Left kidney (tissue), 2 donors: ENCODE results near the gene TTC13. TPM values are rescaled to one million over a fixed set of nuclear protein-coding genes. Genes with fewer than 3 reads are reported as not detected.

Experiments
- DNase-seq: peaks from one replicate; pipeline ENCODE4 v3.0.0-alpha.2; 2013
- polyA plus RNA-seq: library from polyadenylated mRNA; unstranded; fragments of 120-200 nt; gene quantifications from one replicate; pipeline ENCODE4 v1.2.1, GENCODE V29; 2013; ENCODE audit not compliant: insufficient read length

TTC13 gene
- polyA plus RNA-seq, 1 donor: 29.1 TPM

DNA sequence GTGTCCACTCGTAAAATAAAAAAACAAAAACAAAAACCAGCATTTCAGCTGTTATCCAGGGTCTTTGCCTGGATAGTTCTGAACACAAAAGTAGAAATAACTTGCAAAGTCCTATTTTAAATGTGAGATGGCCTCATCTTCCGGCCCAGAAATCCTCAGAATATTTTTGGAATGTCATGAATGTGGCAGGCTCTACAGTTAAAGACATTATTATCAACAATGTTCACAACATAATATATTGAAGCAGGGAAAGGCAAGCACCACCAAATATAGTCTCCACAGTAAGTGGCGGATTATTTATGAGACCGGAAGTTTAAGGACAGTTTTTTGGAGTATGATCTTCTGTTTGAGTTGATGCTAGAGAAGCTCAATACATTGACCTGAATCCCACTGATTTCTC lies 109.2 kb downstream of the TTC13 start:
- peak; percentile 63 for DNase-seq

DNA sequence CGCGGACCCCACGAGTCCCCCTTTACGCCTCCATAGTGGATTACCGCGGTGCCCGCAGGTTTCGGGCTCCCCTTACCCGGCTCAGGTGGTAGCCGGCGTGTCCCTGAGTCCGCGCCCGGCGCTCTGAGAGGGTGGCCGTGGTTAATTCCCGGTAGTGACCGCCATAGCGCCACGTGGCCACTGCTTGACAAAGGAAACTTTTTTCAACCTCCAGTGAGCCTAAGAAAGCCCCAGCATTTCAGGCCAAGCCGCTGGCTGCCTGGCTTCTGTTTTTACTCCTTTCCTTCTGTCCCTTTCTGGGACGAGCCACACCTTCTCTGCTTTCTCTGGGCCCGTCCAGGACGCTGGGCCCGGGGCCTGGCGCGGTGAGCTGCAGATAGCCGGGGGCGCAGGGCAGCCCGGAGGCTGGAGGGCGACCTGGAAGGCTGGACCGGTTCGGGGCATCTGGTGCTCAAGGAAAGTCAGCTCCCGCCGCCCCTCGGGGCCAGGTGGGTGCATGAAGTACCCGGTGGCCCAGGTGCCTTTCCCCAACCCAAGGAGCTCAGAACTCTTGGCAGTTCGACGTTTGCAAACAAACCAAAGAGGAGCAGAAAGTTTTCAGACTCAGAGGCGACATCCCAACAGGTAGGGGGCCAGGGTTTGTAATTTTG lies 109.8 kb downstream of the TTC13 start:
- DNase-seq: peak; percentile 66

GRCh38 chr1:230867903-230868735 lies 110.5 kb downstream of the TTC13 start, which contains the start of gene C1orf198:
Gene C1orf198 (minus strand): TSS chr1:230868521. CDS start chr1:230868512, 9 bp downstream.
- DNase-seq: peak; percentile 67

DNA sequence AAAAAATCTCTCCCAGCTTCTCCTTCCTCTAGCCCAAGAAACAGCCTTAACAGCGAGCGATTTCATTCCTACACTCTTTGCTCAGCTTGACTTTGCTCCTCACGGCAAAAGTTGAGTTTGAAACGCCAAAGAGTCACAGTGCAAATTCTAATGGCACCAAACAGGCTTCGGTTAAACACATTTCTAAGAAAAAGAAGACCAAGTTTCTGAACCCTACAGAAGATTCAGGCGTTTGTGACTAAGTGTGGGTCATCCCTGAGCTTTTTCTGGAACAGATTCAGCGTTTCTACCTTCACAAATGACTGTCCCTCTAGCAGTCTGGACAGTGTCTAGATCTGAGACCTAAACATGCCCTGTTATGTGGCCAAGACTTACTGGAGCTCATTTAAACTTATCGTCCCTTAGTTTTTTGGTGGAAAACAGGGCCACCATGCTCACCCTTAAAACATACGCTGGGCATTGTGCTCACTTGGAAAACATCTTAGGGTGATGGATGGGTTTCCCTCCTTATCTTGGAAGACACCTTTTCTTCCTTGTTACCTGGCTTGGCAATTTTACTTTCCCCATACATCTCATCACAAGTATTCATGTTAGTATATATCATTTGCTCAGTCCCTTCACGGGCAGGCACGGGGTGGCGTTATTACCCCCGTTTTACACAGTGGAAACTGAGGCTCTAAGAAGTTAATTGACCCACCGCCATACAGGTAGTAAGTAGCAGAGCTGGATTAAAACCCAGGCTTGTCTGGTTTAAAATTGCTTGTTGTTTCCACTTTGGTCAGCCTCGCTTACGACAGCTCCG lies 111.4 kb downstream of the TTC13 start:
- DNase-seq: no peak

- DNase-seq: no peak
Measured at GRCh38 chr1:230866171-230867070, 112.2 kb downstream of the TTC13 start.

- DNase-seq: no peak
Measured at GRCh38 chr1:230865062-230865817, 113.4 kb downstream of the TTC13 start.

DNA sequence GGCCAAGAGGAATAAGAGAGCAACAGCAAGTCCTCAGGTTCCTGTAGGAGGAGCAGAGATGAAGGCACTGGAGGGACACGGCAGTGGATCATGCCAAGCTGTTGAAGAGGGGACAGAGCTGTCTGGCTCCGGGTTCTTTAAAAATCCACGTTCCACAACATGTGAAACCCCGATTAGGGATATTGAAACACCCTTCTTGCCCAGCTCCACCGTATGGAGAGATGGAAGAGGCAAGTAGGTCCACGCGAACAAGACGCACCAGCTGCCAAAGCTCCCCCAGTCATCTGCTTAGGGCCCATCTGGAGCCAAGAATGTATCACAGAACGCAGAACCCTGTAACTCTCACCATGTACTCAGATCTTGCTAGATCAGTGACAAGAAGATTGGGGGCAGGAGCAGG lies 114.2 kb downstream of the TTC13 start:
- DNase-seq: no peak

- DNase-seq: no peak
Measured at GRCh38 chr1:230863449-230863848, 115.2 kb downstream of the TTC13 start.

- no peak for DNase-seq
Measured at GRCh38 chr1:230861970-230862595, 116.6 kb downstream of the TTC13 start.

- no peak for DNase-seq
Measured at GRCh38 chr1:230861489-230861888, 117.2 kb downstream of the TTC13 start.

GRCh38 chr1:230860617-230861384 lies 117.9 kb downstream of the TTC13 start:
- no peak for DNase-seq

GRCh38 chr1:230858918-230859729 lies 119.5 kb downstream of the TTC13 start:
- DNase-seq: peak; percentile 48

GRCh38 chr1:230858236-230858820 lies 120.3 kb downstream of the TTC13 start:
- DNase-seq: no peak

- DNase-seq: no peak
Measured at GRCh38 chr1:230857822-230858221, 120.8 kb downstream of the TTC13 start.

- DNase-seq: no peak
Measured at GRCh38 chr1:230857077-230857476, 121.6 kb downstream of the TTC13 start.
